Raji (cell line): ENCODE results near the gene SLC12A7.

Experiments used
- POLR2A ChIP-seq: IDR thresholded peaks from 2 replicates; pipeline ENCODE4 v1.6.1; 2011; ENCODE audit warnings: low read depth, low read length, control low read depth; ENCODE audit not compliant: insufficient read depth

SLC12A7 gene

GRCh38 chr5:1086871-1087270 lies 25.0 kb downstream of the SLC12A7 start:
- no peak for TF ChIP-seq POLR2A

DNA sequence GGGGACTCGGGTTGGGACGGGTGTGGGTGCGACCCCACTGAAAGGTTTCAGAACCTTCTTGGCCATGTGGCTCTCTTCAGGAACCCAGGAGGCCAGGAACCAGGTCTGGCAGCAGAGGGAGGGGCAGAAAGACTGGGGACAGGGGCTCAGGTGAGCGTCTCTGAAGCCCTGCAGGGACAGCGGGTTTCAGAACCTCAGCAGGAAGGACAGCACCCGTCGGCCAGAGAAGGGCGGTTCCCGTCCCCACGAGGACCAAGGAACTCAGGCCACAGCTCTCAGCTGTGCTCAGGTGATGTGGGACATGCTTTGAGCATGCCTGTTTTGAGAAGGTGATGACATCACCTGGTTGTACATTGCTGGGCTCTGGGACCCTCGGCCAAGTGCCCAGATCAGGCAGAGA lies 25.7 kb downstream of the SLC12A7 start:
- TF ChIP-seq POLR2A = no peak

DNA sequence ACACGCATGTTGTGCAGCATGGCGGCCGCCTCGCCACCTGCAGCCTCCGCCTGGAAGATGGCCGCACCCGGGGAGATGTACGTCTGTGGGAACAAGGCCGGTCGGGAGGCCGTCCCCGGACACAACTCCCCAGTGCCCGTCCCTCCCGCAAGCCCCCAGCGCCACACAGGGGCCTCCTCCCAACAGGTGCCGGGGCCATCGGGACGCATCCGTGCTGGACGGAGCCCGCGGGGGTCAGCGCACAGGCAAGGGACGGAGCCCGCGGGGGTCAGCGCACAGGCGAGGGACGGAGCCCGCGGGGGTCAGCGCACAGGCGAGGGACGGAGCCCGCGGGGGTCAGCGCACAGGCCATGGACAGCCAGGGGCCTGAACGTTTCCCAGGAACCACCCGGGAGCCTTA lies 26.5 kb downstream of the SLC12A7 start:
- TF ChIP-seq POLR2A = no peak

DNA sequence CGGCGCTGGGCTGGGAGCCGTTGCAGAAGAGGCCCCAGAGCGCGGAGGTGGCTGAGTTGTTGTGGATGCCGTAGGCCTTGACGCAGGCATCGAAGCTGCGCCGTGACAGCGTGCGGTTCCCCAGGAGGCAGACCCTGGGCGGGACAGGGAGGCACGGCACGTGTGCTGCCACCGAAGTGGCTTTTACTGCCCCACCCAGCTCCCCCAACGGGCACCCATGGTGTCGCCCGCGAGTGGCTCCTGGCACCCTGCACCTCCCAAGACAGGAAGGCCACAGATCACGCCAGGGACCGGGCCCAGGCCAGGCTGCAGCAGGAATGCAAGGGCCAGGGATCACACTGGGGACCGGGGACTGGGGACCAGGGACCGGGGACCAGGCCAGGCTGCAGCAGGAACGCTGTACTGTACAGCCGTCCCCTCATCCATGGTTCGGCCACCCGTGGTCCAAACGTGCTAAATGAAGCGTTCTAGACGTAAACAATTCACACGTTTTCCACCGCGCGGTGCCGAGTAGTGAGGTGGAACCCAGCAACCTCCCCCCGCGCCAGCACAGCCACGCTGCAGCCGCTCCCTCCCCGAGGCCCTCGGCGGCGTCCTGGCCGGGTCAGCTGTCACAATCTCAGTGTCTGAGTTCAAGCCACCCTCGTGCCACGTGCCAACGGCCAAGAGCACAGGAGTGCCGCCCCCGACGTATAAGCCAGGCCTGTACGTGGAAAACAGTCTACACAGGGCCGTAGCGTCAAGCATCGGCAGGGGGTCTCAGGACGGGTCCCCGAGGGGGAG lies 27.8 kb downstream of the SLC12A7 start:
- no peak for TF ChIP-seq POLR2A

GRCh38 chr5:1081519-1081918 lies 30.3 kb downstream of the SLC12A7 start:
- no peak for TF ChIP-seq POLR2A

DNA sequence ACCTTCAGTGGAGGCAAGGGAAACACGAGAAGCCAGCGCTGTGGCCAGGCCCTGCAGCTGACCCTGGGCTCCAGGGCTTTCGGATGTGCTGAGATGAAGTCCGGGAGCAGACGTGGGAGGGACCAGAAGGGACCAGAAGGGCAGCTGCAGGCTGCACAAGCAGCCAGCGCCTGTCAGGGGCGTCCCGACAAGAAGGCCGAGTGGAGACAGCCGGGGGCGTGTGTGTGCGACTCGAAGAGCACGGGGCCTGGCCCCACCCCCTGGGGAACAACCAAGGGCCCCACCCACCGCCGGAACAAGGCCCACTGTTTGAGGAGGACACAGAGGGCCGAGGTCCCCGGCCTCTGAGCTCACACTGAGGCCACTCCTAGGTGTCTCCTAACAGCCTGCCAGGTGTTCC lies 31.4 kb downstream of the SLC12A7 start:
- no peak for TF ChIP-seq POLR2A

- TF ChIP-seq POLR2A = no peak
Measured at GRCh38 chr5:1079961-1080360, 31.9 kb downstream of the SLC12A7 start.

DNA sequence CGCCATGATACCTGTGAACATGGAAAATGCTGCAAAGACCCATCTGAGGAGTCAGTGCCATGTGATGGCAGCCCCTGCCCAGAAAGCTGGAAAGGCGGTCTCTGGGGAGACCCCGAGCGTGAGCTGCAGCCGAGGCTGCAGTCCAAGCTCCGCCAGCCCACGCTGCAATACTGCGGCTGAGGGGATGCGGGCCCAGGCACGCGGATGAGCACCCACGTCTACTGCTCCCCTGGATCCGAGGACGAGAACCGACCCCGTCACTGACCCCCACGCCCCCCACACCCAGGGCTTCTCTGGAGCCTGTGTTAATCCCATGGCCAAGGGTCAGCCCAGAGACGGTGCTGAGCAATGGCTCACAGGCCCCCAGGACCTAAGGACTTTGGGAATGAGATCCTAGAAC lies 32.4 kb downstream of the SLC12A7 start:
- TF ChIP-seq POLR2A = no peak

DNA sequence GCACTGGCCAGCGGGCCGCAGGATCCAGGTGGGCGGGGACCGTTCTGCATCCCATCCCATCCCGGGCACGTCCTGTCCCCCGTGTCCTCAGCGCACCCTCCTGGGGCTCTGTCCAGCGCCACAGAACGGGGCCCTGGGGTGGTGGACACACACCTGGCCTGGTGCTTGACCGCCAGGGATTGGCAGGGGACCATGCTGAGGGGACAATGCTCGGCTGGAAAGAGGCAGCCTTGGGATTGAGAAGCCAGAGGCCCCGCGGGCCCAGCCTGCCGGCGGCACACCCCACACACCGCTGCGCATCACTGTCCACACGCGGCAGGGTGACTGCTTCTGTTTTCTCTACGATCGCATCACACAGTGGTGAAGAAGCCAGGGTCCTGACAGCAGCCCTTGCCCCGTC lies 33.0 kb downstream of the SLC12A7 start:
- no peak for TF ChIP-seq POLR2A

- TF ChIP-seq POLR2A = no peak
Measured at GRCh38 chr5:1078206-1078605, 33.7 kb downstream of the SLC12A7 start.

GRCh38 chr5:1077491-1078020 lies 34.3 kb downstream of the SLC12A7 start:
- no peak for TF ChIP-seq POLR2A

GRCh38 chr5:1077026-1077425 lies 34.8 kb downstream of the SLC12A7 start:
- TF ChIP-seq POLR2A = no peak

DNA sequence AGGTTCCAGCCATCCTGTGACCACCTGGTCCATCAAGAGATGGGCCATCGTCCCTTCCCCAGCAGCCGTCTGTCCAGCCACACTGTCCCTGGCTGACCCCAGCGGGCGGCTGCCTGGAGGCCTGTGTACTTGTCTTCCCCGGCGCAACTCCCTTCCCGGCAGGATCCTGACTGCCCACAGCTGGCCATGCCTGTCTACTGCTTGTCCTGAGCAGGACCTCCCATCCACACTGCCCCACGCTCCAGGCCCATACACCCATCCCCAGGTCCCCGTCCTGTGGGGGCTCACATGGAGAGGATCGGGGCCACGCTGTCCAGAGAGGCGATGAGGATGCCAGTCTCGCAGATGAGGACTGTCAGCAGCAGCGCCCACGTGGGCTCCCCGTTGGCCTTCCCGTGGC lies 35.5 kb downstream of the SLC12A7 start:
- TF ChIP-seq POLR2A = no peak

GRCh38 chr5:1075931-1076330 lies 35.9 kb downstream of the SLC12A7 start:
- TF ChIP-seq POLR2A = no peak

- no peak for TF ChIP-seq POLR2A
Measured at GRCh38 chr5:1075555-1075881, 36.3 kb downstream of the SLC12A7 start.

DNA sequence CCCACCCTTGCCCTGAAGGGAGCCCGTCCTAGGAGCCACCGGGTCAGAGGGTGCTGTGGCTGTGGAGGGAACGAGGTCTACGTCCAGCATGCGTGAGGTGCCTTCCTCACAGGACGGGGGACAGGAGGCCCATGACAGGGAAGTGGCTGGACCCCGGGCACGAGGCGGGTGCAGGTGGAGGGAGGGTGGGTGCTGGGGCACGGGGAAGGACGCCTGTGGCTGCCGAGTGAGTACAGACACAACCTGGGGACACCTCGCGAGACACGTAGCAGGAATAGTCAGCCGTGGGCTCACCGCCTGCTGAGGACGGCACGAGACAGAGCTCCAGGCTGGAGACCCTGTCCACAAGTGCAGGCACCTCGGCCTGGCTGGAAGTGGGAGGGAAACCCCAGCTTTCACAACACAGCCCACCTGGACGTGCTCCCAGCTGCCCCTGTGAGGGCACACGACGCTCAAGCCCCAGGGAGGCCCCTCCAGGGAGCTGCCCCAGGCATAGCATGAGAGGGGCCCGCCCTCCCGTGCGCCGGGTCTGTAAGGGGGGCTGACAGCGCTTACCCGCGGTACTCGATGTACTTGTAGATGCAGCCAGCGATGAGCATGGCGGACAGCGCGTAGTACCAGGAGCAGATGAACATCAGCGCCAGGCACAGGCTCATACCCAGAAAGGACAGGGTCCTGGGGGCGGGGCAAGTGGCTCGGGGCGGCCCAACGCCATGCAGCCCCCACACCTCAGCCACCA lies 36.9 kb downstream of the SLC12A7 start:
- TF ChIP-seq POLR2A = no peak
